Measurements from ENCODE around the gene HSH2D. TPM values are rescaled to one million over a fixed set of nuclear protein-coding genes. Genes with fewer than 3 reads are reported as not detected.
A peak's percentile ranks its signal among the peaks of the same experiment; 100 is the strongest.

HSH2D gene
- total and polyA plus RNA-seq, 9 of the 15 experiments (the other 6 are each of a cell fraction or from before 2014, with no cell fraction given), result 0.03 to 1.1 (median 0.35) TPM; not detected in 1

DNA sequence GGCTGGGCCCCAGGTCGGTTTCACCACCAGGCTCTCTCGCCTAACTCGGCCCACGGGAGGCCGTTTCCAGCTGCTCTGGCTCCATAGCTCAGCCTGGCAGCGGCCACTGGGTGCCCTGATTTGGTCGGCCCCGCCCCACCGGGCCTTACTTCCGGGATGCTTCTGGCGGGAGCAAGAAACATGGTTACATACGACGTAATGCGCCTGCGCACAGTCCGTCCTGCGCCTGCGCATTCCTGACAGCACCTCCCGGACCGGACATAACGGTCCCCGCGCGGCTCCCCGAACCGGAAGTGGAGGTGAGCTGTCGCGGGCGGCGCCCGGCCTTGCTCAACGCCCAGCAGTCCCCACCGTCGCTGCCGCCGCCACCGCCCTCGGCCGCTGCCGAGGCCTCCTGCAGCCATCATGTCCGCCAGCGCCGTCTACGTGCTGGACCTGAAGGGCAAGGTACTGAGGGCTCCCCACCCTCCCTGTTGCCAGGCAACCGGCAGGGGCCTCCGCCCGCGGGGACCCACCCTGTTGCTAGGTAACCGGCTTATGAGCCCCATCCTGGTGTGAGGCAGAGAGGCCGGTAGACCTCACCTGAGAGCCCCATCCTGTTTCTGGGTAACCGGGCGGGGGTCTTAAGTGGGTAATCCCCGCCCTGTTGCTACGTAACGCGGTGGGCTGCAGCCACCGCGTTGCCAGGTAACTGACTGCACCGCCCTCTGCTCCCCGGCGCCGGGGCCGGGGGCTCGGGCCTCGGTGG, 54.3 kb downstream of the HSH2D start, which contains the start of gene AP1M1 (continued):
- TF ChIP-seq, protein P1, sequence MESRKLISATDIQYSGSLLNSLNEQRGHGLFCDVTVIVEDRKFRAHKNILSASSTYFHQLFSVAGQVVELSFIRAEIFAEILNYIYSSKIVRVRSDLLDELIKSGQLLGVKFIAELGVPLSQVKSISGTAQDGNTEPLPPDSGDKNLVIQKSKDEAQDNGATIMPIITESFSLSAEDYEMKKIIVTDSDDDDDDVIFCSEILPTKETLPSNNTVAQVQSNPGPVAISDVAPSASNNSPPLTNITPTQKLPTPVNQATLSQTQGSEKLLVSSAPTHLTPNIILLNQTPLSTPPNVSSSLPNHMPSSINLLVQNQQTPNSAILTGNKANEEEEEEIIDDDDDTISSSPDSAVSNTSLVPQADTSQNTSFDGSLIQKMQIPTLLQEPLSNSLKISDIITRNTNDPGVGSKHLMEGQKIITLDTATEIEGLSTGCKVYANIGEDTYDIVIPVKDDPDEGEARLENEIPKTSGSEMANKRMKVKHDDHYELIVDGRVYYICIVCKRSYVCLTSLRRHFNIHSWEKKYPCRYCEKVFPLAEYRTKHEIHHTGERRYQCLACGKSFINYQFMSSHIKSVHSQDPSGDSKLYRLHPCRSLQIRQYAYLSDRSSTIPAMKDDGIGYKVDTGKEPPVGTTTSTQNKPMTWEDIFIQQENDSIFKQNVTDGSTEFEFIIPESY (CRISPR knock-in tag; IDR thresholded peaks at IDR 0.05), result 0 out of 2 replicates have a peak, but pooled peaks have one; percentile 7
- TF ChIP-seq MAZ (CRISPR knock-in tag; conservative IDR thresholded peaks at IDR 0.05 in 1 of 2, IDR thresholded peaks at IDR 0.05 in 1 of 2), result peak in 1 of 2 experiments; percentile 70; a peak in 3 of 4 replicates
- TF ChIP-seq, protein P2, sequence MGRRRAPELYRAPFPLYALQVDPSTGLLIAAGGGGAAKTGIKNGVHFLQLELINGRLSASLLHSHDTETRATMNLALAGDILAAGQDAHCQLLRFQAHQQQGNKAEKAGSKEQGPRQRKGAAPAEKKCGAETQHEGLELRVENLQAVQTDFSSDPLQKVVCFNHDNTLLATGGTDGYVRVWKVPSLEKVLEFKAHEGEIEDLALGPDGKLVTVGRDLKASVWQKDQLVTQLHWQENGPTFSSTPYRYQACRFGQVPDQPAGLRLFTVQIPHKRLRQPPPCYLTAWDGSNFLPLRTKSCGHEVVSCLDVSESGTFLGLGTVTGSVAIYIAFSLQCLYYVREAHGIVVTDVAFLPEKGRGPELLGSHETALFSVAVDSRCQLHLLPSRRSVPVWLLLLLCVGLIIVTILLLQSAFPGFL (CRISPR knock-in tag; IDR thresholded peaks at IDR 0.05), result no peak
- no peak for TF ChIP-seq ZNF347 (CRISPR knock-in tag; IDR thresholded peaks at IDR 0.05; ENCODE audit: low read depth)
- no peak for TF ChIP-seq SRSF3 (IDR thresholded peaks at IDR 0.05; ENCODE audit: insufficient read depth, low read length)
- TF ChIP-seq ATF4 (CRISPR knock-in tag; IDR thresholded peaks at IDR 0.05), result no peak
- TF ChIP-seq SRSF9 (IDR thresholded peaks at IDR 0.05; ENCODE audit: borderline replicate concordance, low read depth, low read length), result no peak
- peak; percentile 75 for TF ChIP-seq SP1 (CRISPR knock-in tag; IDR thresholded peaks at IDR 0.05)

Measured in K562 (cell line).